Measurements from ENCODE around the gene COL19A1.

The COL19A1 gene

GRCh38 chr6:70130865-70131264 lies 264.5 kb downstream of the COL19A1 start:
- no peak for DNase-seq

GRCh38 chr6:70131528-70131927 lies 265.2 kb downstream of the COL19A1 start:
- DNase-seq = peak; percentile 17

GRCh38 chr6:70133246-70133645 lies 266.9 kb downstream of the COL19A1 start:
- DNase-seq = no peak

- no peak for DNase-seq
These were observed 268.2 kb downstream of the COL19A1 start for GRCh38 chr6:70134542-70134941.

- no peak for DNase-seq
These were observed 269.1 kb downstream of the COL19A1 start for GRCh38 chr6:70135219-70136160.

GRCh38 chr6:70136996-70137395 lies 270.6 kb downstream of the COL19A1 start:
- no peak for DNase-seq

- DNase-seq = no peak
These were observed 274.1 kb downstream of the COL19A1 start for GRCh38 chr6:70140496-70140895.

- DNase-seq = no peak
These were observed 275.7 kb downstream of the COL19A1 start for GRCh38 chr6:70142034-70142433.

- no peak for DNase-seq
These were observed 278.8 kb downstream of the COL19A1 start for GRCh38 chr6:70145178-70145577.

- DNase-seq = no peak
These were observed 282.9 kb downstream of the COL19A1 start for GRCh38 chr6:70149209-70149788.

- peak; percentile 19 for DNase-seq
These were observed 284.2 kb downstream of the COL19A1 start for GRCh38 chr6:70150521-70150920.

- peak; percentile 23 for DNase-seq
These were observed 285.3 kb downstream of the COL19A1 start for GRCh38 chr6:70151616-70152015.

- DNase-seq = no peak
These were observed 286.4 kb downstream of the COL19A1 start for GRCh38 chr6:70152786-70153185.

- no peak for DNase-seq
These were observed 290.7 kb downstream of the COL19A1 start for GRCh38 chr6:70157086-70157485.

- DNase-seq = no peak
These were observed 293.9 kb downstream of the COL19A1 start for GRCh38 chr6:70160276-70160675.

- DNase-seq = no peak
These were observed 296.6 kb downstream of the COL19A1 start for GRCh38 chr6:70162972-70163371.

GRCh38 chr6:70163795-70164194 lies 297.4 kb downstream of the COL19A1 start:
- no peak for DNase-seq

- DNase-seq = no peak
These were observed 298.2 kb downstream of the COL19A1 start for GRCh38 chr6:70164556-70164955.

- peak; percentile 36 for DNase-seq
These were observed 300.0 kb downstream of the COL19A1 start for GRCh38 chr6:70166088-70166958.

- no peak for DNase-seq
These were observed 302.5 kb downstream of the COL19A1 start for GRCh38 chr6:70168681-70169377.

GRCh38 chr6:70171236-70171635 lies 304.9 kb downstream of the COL19A1 start:
- no peak for DNase-seq

- DNase-seq = no peak
These were observed 305.9 kb downstream of the COL19A1 start for GRCh38 chr6:70172252-70172651.

Measured in fibroblast of skin of back (primary cell).